H1 (cell line): Measurements from ENCODE around the gene ZFP36L1. TPM values are rescaled to one million over a fixed set of nuclear protein-coding genes. Genes with fewer than 3 reads are reported as not detected.

Experiments used
- CTCF ChIA-PET: fragments of 300-600 bp; sonication (Branson Sonifier 250); formaldehyde crosslinking; loops from one replicate; lab custom pipeline; 2021; ENCODE audit not compliant: partially characterized antibody; lab: Charles Lee
- POLR2A ChIA-PET: fragments of 300-600 bp; sonication (Branson Sonifier 250); formaldehyde crosslinking; loops from one replicate; lab custom pipeline; 2021; ENCODE audit warnings: inconsistent platforms; ENCODE audit not compliant: partially characterized antibody; lab: Charles Lee
- DNase-seq, 2 experiments: peaks; one replicate each; pipeline versions ENCODE4 v3.0.0 to v3.0.0-alpha.2; 2010 to 2022; ENCODE audit warnings: low spot score in 2 of 2, low read depth in 1 of 2, mixed read lengths in 1 of 2
- FAIRE-seq: peaks from 2 replicates; lab custom pipeline; 2011; peaks lifted over from hg19 to GRCh38; lab: Jason Lieb, UNC
- H2AFZ ChIP-seq: 2 replicates; pipeline ENCODE4 v1.8.1; 2012; ENCODE audit warnings: low read length, inconsistent platforms
- H2AK5ac ChIP-seq: 2 replicates; pipeline ENCODE4 v1.6.1; 2013; ENCODE audit warnings: low read depth, low read length
- H2BK120ac ChIP-seq: replicated peaks from 2 replicates; pipeline ENCODE3; 2013; ENCODE audit warnings: low read depth, low read length, inconsistent platforms
- H2BK12ac ChIP-seq: 2 replicates; pipeline ENCODE4 v1.6.1; 2013; ENCODE audit warnings: low read depth, low read length
- H2BK15ac ChIP-seq: 2 replicates; pipeline ENCODE4 v1.6.1; 2013; ENCODE audit warnings: low read length
- H2BK20ac ChIP-seq: 2 replicates; pipeline ENCODE4 v1.6.1; 2013; ENCODE audit warnings: low read length
- H2BK5ac ChIP-seq: 2 replicates; pipeline ENCODE4 v1.6.1; 2013; ENCODE audit warnings: low read depth, low read length
- H3K14ac ChIP-seq: 2 replicates; pipeline ENCODE4 v1.6.1; 2013; ENCODE audit warnings: inconsistent platforms; ENCODE audit not compliant: insufficient read length
- H3K18ac ChIP-seq: 2 replicates; pipeline ENCODE4 v1.6.1; 2013; ENCODE audit warnings: low read length; ENCODE audit errors: extremely low read depth
- H3K23ac ChIP-seq: 2 replicates; pipeline ENCODE4 v1.6.1; 2013; ENCODE audit warnings: inconsistent platforms; ENCODE audit not compliant: insufficient read length
- H3K23me2 ChIP-seq: 2 replicates; pipeline ENCODE4 v1.6.1; 2013; ENCODE audit warnings: low read depth, low read length
- H3K27ac ChIP-seq: 2 replicates; pipeline ENCODE4 v1.6.1; 2011; ENCODE audit warnings: low read depth, low read length, inconsistent platforms
- H3K27me3 ChIP-seq, 4 experiments: replicated peaks in 1 of 4; 1 replicate in 1 of 4; 2 replicates in 3 of 4; pipeline versions ENCODE4 v1.6.1 to v1.8.1; 2011 to 2013; ENCODE audit warnings: low read length in 3 of 4, mild to moderate bottlenecking in 3 of 4, inconsistent platforms in 2 of 4, mixed read lengths in 2 of 4, moderate library complexity in 1 of 4; ENCODE audit not compliant: control insufficient read depth in 3 of 4, insufficient read depth in 3 of 4; ENCODE audit errors: extremely low read depth in 1 of 4
- H3K36me3 ChIP-seq, 4 experiments: 2 replicates each; pipeline versions ENCODE4 v1.6.1 to v1.8.1; 2011 to 2013; ENCODE audit warnings: mild to moderate bottlenecking in 4 of 4, low read length in 3 of 4, moderate library complexity in 2 of 4, control low read depth in 1 of 4, inconsistent platforms in 1 of 4; ENCODE audit not compliant: insufficient read depth in 4 of 4, control insufficient read depth in 2 of 4
- H3K4ac ChIP-seq: replicated peaks from 2 replicates; pipeline ENCODE3; 2013; ENCODE audit warnings: low read length, low read depth, mixed read lengths, inconsistent platforms; ENCODE audit not compliant: insufficient read length
- H3K4me1 ChIP-seq, 4 experiments: replicated peaks in 1 of 4; 1 replicate in 1 of 4; 2 replicates in 3 of 4; pipeline versions ENCODE4 v1.6.1 to v1.8.1; 2011 to 2013; ENCODE audit warnings: low read length in 3 of 4, inconsistent platforms in 2 of 4, mixed read lengths in 1 of 4; ENCODE audit not compliant: insufficient read depth in 4 of 4, control insufficient read depth in 3 of 4
- H3K4me2 ChIP-seq, 2 experiments: 2 replicates each; pipeline versions ENCODE4 v1.6.1 to v1.8.1; 2011 to 2013; ENCODE audit warnings: low read depth in 2 of 2, low read length in 2 of 2, control low read depth in 1 of 2, inconsistent platforms in 1 of 2, mild to moderate bottlenecking in 1 of 2; ENCODE audit not compliant: insufficient read depth in 1 of 2
- H3K4me3 ChIP-seq, 4 experiments: fragments of 200-600, 300-600 bp in 1 of 4; sonication (generic), shearing (Covaris generic), sonication (Bioruptor Twin) in 1 of 4; 2 replicates each; pipeline versions ENCODE4 v1.5.1 to v1.8.1; 2011 to 2016; ENCODE audit warnings: low read length in 4 of 4, low read depth in 3 of 4, control low read depth in 2 of 4, inconsistent platforms in 2 of 4, mild to moderate bottlenecking in 2 of 4, mixed read lengths in 1 of 4, moderate library complexity in 1 of 4; ENCODE audit not compliant: insufficient read depth in 2 of 4; ENCODE audit errors: extremely low read depth in 1 of 4
- H3K56ac ChIP-seq: replicated peaks from 2 replicates; pipeline ENCODE3; 2013; ENCODE audit warnings: low read depth, mild to moderate bottlenecking, mixed read lengths, low read length, inconsistent platforms; ENCODE audit not compliant: insufficient read length
- H3K79me1 ChIP-seq: 2 replicates; pipeline ENCODE4 v1.6.1; 2013; ENCODE audit warnings: low read depth, low read length, control low read depth
- H3K79me2 ChIP-seq, 2 experiments: 2 replicates each; pipeline versions ENCODE4 v1.6.1 to v1.8.1; 2012 to 2013; ENCODE audit warnings: low read length in 2 of 2, mild to moderate bottlenecking in 2 of 2, inconsistent platforms in 1 of 2; ENCODE audit not compliant: insufficient read depth in 2 of 2, control insufficient read depth in 1 of 2
- H3K9ac ChIP-seq, 4 experiments: replicated peaks in 1 of 4; 1 replicate in 1 of 4; 2 replicates in 3 of 4; pipeline versions ENCODE4 v1.6.1 to v1.8.1; 2011 to 2013; ENCODE audit warnings: low read depth in 3 of 4, low read length in 3 of 4, control low read depth in 2 of 4, mild to moderate bottlenecking in 2 of 4, moderate library complexity in 2 of 4, inconsistent platforms in 1 of 4; ENCODE audit errors: extremely low read depth in 1 of 4
- H3K9me3 ChIP-seq, 2 experiments: 2 replicates each; pipeline versions ENCODE4 v1.6.1 to v1.8.1; 2012 to 2013; ENCODE audit warnings: mild to moderate bottlenecking in 2 of 2, moderate library complexity in 2 of 2, control low read depth in 1 of 2, inconsistent platforms in 1 of 2, low read depth in 1 of 2, low read length in 1 of 2, mixed read lengths in 1 of 2; ENCODE audit not compliant: insufficient read depth in 2 of 2
- H4K20me1 ChIP-seq, 2 experiments: replicated peaks in 1 of 2; 2 replicates each; pipeline versions ENCODE3 to v1.8.1; 2011 to 2013; ENCODE audit warnings: inconsistent platforms in 2 of 2, low read length in 2 of 2, mild to moderate bottlenecking in 1 of 2; ENCODE audit not compliant: insufficient read depth in 2 of 2, control insufficient read depth in 1 of 2
- H4K5ac ChIP-seq: 2 replicates; pipeline ENCODE4 v1.6.1; 2013; ENCODE audit warnings: low read length, low read depth, mixed read lengths, inconsistent platforms; ENCODE audit not compliant: insufficient read length
- H4K8ac ChIP-seq: 2 replicates; pipeline ENCODE4 v1.8.0; 2013; ENCODE audit warnings: mild to moderate bottlenecking, moderate library complexity, low read length, inconsistent platforms; ENCODE audit not compliant: insufficient read depth; ENCODE audit errors: extremely low read depth
- H4K91ac ChIP-seq: replicated peaks from 2 replicates; pipeline ENCODE3; 2013; ENCODE audit warnings: low read length, mixed read lengths, inconsistent platforms; ENCODE audit not compliant: insufficient read length
- CBX5 ChIP-seq: fragments of 300-800, 300-1000 bp; sonication (generic); IDR thresholded peaks from 2 replicates; pipeline ENCODE4 v1.7.1; 2016; ENCODE audit warnings: antibody characterized with exemption, low read length, low read depth
- CTCF ChIP-seq, 3 experiments: IDR thresholded peaks; 1 replicate in 2 of 3; 2 replicates in 1 of 3; pipeline versions ENCODE4 v1.5.1 to v1.6.1; 2011; ENCODE audit warnings: low read length in 3 of 3, mild to moderate bottlenecking in 3 of 3, inconsistent platforms in 2 of 3, low read depth in 1 of 3, moderate library complexity in 1 of 3; ENCODE audit not compliant: insufficient read depth in 1 of 3; ENCODE audit errors: control extremely low read depth in 1 of 3
- EP300 ChIP-seq, 2 experiments: IDR thresholded peaks; 1 replicate in 1 of 2; 2 replicates in 1 of 2; pipeline ENCODE4 v1.6.1; 2011 to 2012; ENCODE audit warnings: low read depth in 2 of 2, low read length in 2 of 2, mild to moderate bottlenecking in 2 of 2, borderline replicate concordance in 1 of 2, inconsistent platforms in 1 of 2, moderate library complexity in 1 of 2
- KDM1A ChIP-seq: fragments of 200-600, 300-600 bp; sonication (generic); IDR thresholded peaks from 2 replicates; pipeline ENCODE4 v1.7.1; 2016; ENCODE audit warnings: mild to moderate bottlenecking, low read length, borderline replicate concordance
- POLR2A ChIP-seq, 2 experiments: IDR thresholded peaks; 1 replicate in 1 of 2; 2 replicates in 1 of 2; pipeline ENCODE4 v1.6.1; 2011; ENCODE audit warnings: low read depth in 2 of 2, low read length in 2 of 2, mild to moderate bottlenecking in 2 of 2; ENCODE audit errors: control extremely low read depth in 1 of 2
- RAD21 ChIP-seq, 2 experiments: IDR thresholded peaks in 1 of 2; conservative IDR thresholded peaks in 1 of 2; 2 replicates each; pipeline ENCODE4 v1.6.1; 2011; ENCODE audit warnings: low read depth in 2 of 2, low read length in 2 of 2, improper control_type of control experiment in 1 of 2, inconsistent platforms in 1 of 2, mild to moderate bottlenecking in 1 of 2, moderate library complexity in 1 of 2
- SAP30 ChIP-seq: fragments of 300-600 bp; sonication (generic); IDR thresholded peaks from 2 replicates; pipeline ENCODE4 v1.7.1; 2012; ENCODE audit warnings: low read length, moderate library complexity, mild to moderate bottlenecking, inconsistent platforms; ENCODE audit not compliant: insufficient read depth, insufficient replicate concordance
- WGBS, 2 experiments: shearing (Covaris generic) in 1 of 2; methylation state at CpG; one replicate each; pipeline versions ENCODE4 v1.1.6 to v1.1.7; 2013 to 2015; ENCODE audit warnings: low lambda C conversion rate in 2 of 2, mixed read lengths in 2 of 2, inconsistent platforms in 1 of 2, low coverage in 1 of 2, missing lambda C conversion rate in 1 of 2; ENCODE audit not compliant: insufficient replicate concordance in 2 of 2, insufficient coverage in 1 of 2, insufficient read length in 1 of 2; ENCODE audit errors: extremely low coverage in 1 of 2, missing lambda C conversion rate in 1 of 2; 5-methylcytosine and 5-hydroxymethylcytosine counted together
- polyA plus RNA-seq, 7 experiments: library from polyadenylated mRNA; depleted of rRNA in 3 of 7; stranded (reverse) in 5 of 7; unstranded in 2 of 7; fragments of >200 nt in 5 of 7; fragments of 200-250 nt in 2 of 7; gene quantifications; 1 replicate in 5 of 7; 2 replicates in 1 of 7; 4 replicates in 1 of 7; pipeline versions ENCODE4 v1.2.1 to v1.2.3, GENCODE V29; 2011 to 2013; ENCODE audit warnings: missing spikeins in 2 of 7, mixed read lengths in 2 of 7
- total RNA-seq: library from RNA; stranded (reverse); fragmentation: NEBNext Ultra II Directional; extraction: Animal tissue kit (Norgen Biotek cat#: 25700); gene quantifications from 2 replicates; pipeline ENCODE4 v1.2.1, GENCODE V29; 2021

The ZFP36L1 gene
- total and polyA plus RNA-seq, 2 of the 8 experiments (the other 6 are each of a cell fraction or from before 2014, with no cell fraction given), result 80.4 to 132 TPM

- H4K8ac ChIP-seq, result no peak overlapping the region
- no peaks in the 10 kb centered on the region for H3K27me3 ChIP-seq
- no peak overlapping the region for H2AK5ac ChIP-seq
- H2BK20ac ChIP-seq, result 0 out of 2 replicates have a peak overlapping the region, but pooled peaks have one; percentile 34
- no peak overlapping the region for H3K56ac ChIP-seq
- H2BK120ac ChIP-seq, result no peak overlapping the region
- 92% methylated on average over 6 of the region's 6 CpGs; no CpG with 5 or more reads in 1 of the 2 experiments for WGBS, 2 experiments
- ChIA-PET CTCF (interaction anchor here (0.8 to 4.1 kb wide), 18 partner anchors 9 to 842 kb away, joined by 3 to 31 read pairs (median 6); no protein-coding TSS in a partner anchor), POLR2A (interaction anchor here (1.5 to 19.6 kb wide), 3 partner anchors 13 to 41 kb away, joined by 3 to 197 read pairs (median 4); partner anchors contain the start of gene ZFP36L1)
- H3K14ac ChIP-seq, result no peak overlapping the region
- no peak overlapping the region for H3K23ac ChIP-seq
- H3K9me3 ChIP-seq, result no peaks in the 10 kb centered on the region
- H3K23me2 ChIP-seq, result no peaks in the 10 kb centered on the region
- H3K79me1 ChIP-seq, result no peaks in the 10 kb centered on the region
- no peak overlapping the region for H3K9ac ChIP-seq
- FAIRE-seq (peak; percentile 58), DNase-seq (no peak)
- 0 out of 2 replicates have a peak overlapping the region, but pooled peaks have one; percentile 51 for H2AFZ ChIP-seq
- H2BK12ac ChIP-seq, result peak overlapping the region; percentile 30; the same call in 1 of the 2 replicates
- TF ChIP-seq SAP30 (no peak), CBX5 (no peak), POLR2A (IDR thresholded peaks at IDR 0.05; ENCODE audit: control extremely low read depth in 1 of 2, low read depth in 2 of 2, low read length in 2 of 2) (no peak), RAD21 (IDR thresholded peaks at IDR 0.05 in 1 of 2, conservative IDR thresholded peaks at IDR 0.05 in 1 of 2; ENCODE audit: low read depth in 2 of 2, low read length in 2 of 2) (peak; percentile 41 to 57), EP300 (IDR thresholded peaks at IDR 0.05; ENCODE audit: borderline replicate concordance in 1 of 2, low read depth in 2 of 2, low read length in 2 of 2) (no peak), KDM1A (no peak), CTCF (IDR thresholded peaks at IDR 0.05; ENCODE audit: control extremely low read depth in 1 of 3, insufficient read depth in 1 of 3, low read depth in 1 of 3, low read length in 3 of 3) (peak in 2 of 3 experiments; percentile 26 to 48; a peak in 2 of 4 replicates)
- H3K4me2 ChIP-seq, result no peak overlapping the region
- no peak overlapping the region for H3K27ac ChIP-seq
- H4K91ac ChIP-seq, result no peak overlapping the region
- no peak overlapping the region for H3K18ac ChIP-seq
- no peak overlapping the region for H4K5ac ChIP-seq
- H3K36me3 ChIP-seq, result no peaks in the 10 kb centered on the region; a peak in 1 of 8 replicates
- H3K4me3 ChIP-seq, result no peak overlapping the region
- peaks cover 0 to 5% (median 0%) of the 10 kb centered on the region in 4 experiments; a peak in 2 of 7 replicates for H3K4me1 ChIP-seq
- H2BK5ac ChIP-seq, result no peak overlapping the region
- H3K79me2 ChIP-seq, result no peaks in the 10 kb centered on the region
- H2BK15ac ChIP-seq, result no peak overlapping the region
- no peak overlapping the region for H3K4ac ChIP-seq
- H4K20me1 ChIP-seq, result no peaks in the 10 kb centered on the region
These were observed 17.2 kb downstream of the ZFP36L1 start for GRCh38 chr14:68775614-68776126.
